ENCODE data around the gene KLHL1. TPM values are rescaled to one million over a fixed set of nuclear protein-coding genes. Genes with fewer than 3 reads are reported as not detected.

Gene KLHL1
- polyA plus RNA-seq, 1 experiment, result not detected

DNA sequence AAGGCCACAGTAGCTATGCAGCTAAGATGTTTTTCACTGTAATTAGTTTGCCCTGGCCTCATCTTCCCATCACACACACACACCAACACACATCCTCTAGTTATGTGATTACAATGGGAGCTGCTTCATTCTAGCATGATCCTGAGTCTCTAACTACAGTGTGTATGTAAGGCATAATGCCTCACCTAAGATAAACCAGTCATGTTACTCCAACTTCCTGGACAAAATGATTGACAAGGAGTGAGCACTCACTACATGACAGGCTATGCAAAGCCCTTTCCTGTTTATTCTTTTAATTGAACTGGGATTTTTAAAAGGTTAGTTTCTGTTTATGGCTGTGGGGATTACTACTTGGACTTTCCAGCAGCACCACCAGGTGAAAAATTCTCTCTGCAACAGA lies 401.4 kb downstream of the KLHL1 start:
- no peaks in the 10 kb centered on the region for H3K27me3 ChIP-seq (ENCODE audit: control insufficient read depth, insufficient read depth, low read length)
- no peaks in the 10 kb centered on the region; the same call in 1 of the 2 replicates for H3K9me3 ChIP-seq (ENCODE audit: control insufficient read depth, insufficient read depth, low read length)
- ChIA-PET POLR2A (no interaction called here), CTCF (no interaction called here)
- no peak overlapping the region for H3K27ac ChIP-seq (ENCODE audit: low read depth, low read length)
- no peak for TF ChIP-seq CTCF (IDR thresholded peaks at IDR 0.05; ENCODE audit: low read depth, low read length)
- no peak for DNase-seq (ENCODE audit: low read depth, low spot score)
- H3K4me3 ChIP-seq (ENCODE audit: low read depth, low read length), result no peak overlapping the region

- POLR2A ChIA-PET, result no interaction called here
- no peak overlapping the region for H3K27ac ChIP-seq (ENCODE audit: low read depth, low read length)
- CTCF ChIA-PET, result no interaction called here
- no peaks in the 10 kb centered on the region for H3K27me3 ChIP-seq (ENCODE audit: control insufficient read depth, insufficient read depth, low read length)
- H3K9me3 ChIP-seq (ENCODE audit: control insufficient read depth, insufficient read depth, low read length), result no peaks in the 10 kb centered on the region; the same call in 1 of the 2 replicates
- no peak for TF ChIP-seq CTCF (IDR thresholded peaks at IDR 0.05; ENCODE audit: low read depth, low read length)
- no peak overlapping the region for H3K4me3 ChIP-seq (ENCODE audit: low read depth, low read length)
- no peak for DNase-seq (ENCODE audit: low read depth, low spot score)
Observed at GRCh38 chr13:69704311-69704710, 403.9 kb downstream of the KLHL1 start.

DNA sequence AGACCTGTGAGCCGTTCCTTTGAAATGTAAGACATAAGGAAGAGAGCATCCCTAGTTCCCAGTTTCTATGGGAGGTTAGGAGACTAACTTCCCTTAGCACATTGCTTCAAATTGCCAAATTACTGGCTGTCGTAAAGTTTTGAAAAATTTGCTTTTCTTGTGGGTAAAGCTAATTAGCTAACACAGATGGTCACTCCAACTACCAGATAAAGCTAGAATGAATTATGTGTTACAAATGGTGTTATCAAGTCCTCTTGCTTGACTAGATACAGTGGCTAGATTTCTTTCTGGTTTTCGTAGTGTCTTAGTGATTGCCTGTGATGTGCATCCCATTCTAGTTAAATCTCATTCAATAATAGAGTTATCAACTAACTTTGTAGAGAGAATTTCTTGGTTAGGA lies 417.3 kb downstream of the KLHL1 start:
- H3K27ac ChIP-seq (ENCODE audit: low read depth, low read length), result no peak overlapping the region
- no peak overlapping the region for H3K4me3 ChIP-seq (ENCODE audit: low read depth, low read length)
- TF ChIP-seq CTCF (IDR thresholded peaks at IDR 0.05; ENCODE audit: low read depth, low read length), result no peak
- DNase-seq (ENCODE audit: low read depth, low spot score), result no peak
- ChIA-PET CTCF (no interaction called here), POLR2A (no interaction called here)
- no peaks in the 10 kb centered on the region for H3K27me3 ChIP-seq (ENCODE audit: control insufficient read depth, insufficient read depth, low read length)
- no peaks in the 10 kb centered on the region for H3K9me3 ChIP-seq (ENCODE audit: control insufficient read depth, insufficient read depth, low read length)

DNA sequence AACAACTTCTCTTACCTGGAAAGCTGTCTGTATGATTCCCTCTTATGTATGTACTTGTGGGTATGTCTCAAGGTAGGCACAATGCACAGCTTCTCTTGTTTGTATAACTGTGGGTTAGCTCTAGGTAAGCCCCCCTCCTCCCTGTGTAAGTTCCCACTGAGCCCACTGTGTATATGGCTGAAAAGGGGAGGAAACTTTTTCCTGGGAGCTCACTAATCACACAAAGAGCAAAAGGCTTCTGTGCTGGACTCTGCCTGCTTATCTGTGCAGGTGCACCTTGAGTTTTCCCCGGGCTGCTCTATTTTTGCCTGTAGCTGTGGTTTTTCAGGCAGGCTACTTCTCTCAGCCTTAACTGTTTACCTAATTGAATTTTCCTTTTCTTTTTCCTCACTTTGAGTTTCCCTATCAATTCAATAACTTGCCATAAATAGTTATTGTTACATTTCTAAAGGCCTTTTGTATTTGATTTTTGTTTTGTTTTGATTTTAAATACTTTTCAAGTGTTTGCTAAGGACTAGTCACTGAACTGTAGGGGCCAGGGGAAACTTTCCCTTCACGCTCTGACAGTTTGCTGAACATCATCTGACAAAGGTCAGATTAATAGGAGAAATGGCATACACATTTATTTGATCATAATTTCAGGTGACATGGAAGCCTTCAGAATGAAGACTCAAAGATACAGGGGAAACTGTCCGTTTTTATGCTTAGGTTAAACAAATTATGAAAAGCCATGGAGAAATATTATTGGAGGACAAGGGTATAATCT lies 424.1 kb downstream of the KLHL1 start:
- no peaks in the 10 kb centered on the region for H3K27me3 ChIP-seq (ENCODE audit: control insufficient read depth, insufficient read depth, low read length)
- no peak for DNase-seq (ENCODE audit: low read depth, low spot score)
- peaks cover 3% of the 10 kb centered on the region; the same call in 1 of the 2 replicates for H3K9me3 ChIP-seq (ENCODE audit: control insufficient read depth, insufficient read depth, low read length)
- no peak overlapping the region for H3K4me3 ChIP-seq (ENCODE audit: low read depth, low read length)
- no peak overlapping the region for H3K27ac ChIP-seq (ENCODE audit: low read depth, low read length)
- POLR2A ChIA-PET, result no interaction called here
- no peak for TF ChIP-seq CTCF (IDR thresholded peaks at IDR 0.05; ENCODE audit: low read depth, low read length)
- CTCF ChIA-PET, result no interaction called here

GRCh38 chr13:69681722-69682121 lies 426.5 kb downstream of the KLHL1 start:
- H3K27ac ChIP-seq (ENCODE audit: low read depth, low read length), result no peak overlapping the region

More at GRCh38 chr13:69681722-69682121, 426.5 kb downstream of the KLHL1 start:
- Histone ChIP-seq H3K4me3 (ENCODE audit: low read depth, low read length) (no peak overlapping the region), H3K27me3 (ENCODE audit: control insufficient read depth, insufficient read depth, low read length) (no peaks in the 10 kb centered on the region), H3K9me3 (ENCODE audit: control insufficient read depth, insufficient read depth, low read length) (peaks cover 3% of the 10 kb centered on the region; the same call in 1 of the 2 replicates)
- ChIA-PET POLR2A (no interaction called here), CTCF (no interaction called here)
- TF ChIP-seq CTCF (IDR thresholded peaks at IDR 0.05; ENCODE audit: low read depth, low read length), result no peak
- no peak for DNase-seq (ENCODE audit: low read depth, low spot score)
